Stimulated activated CD8-positive, alpha-beta memory T cell treated with anti-CD3 and anti-CD28 coated beads, Interleukin-2, amount 100 ng/mL, for 1 hour (primary cell): ENCODE measurements around the gene IL17D.
"Not testable (repeated sequence)": the region's sequence is repeated elsewhere in the genome, so short reads cannot be mapped to it uniquely, and the experiment has no call there.

Source experiments
- DNase-seq, 2 donors: peaks; one replicate each; pipeline ENCODE4 v3.0.0-alpha.2; 2020; ENCODE audit warnings: low read depth in 2 of 2

Gene IL17D

GRCh38 chr13:20719783-20720182 lies 16.3 kb downstream of the IL17D start:
- DNase-seq: no peak

- DNase-seq: no peak
Observed at GRCh38 chr13:20720499-20720898, 17.0 kb downstream of the IL17D start.

GRCh38 chr13:20721058-20721453 lies 17.6 kb downstream of the IL17D start:
- DNase-seq: no peak

GRCh38 chr13:20721454-20722357 lies 18.2 kb downstream of the IL17D start:
- DNase-seq: no peak

GRCh38 chr13:20727856-20728255 lies 24.4 kb downstream of the IL17D start:
- no peak for DNase-seq

GRCh38 chr13:20728579-20729311 lies 25.2 kb downstream of the IL17D start:
- DNase-seq: no peak

GRCh38 chr13:20729633-20730585 lies 26.4 kb downstream of the IL17D start:
- no peak for DNase-seq

GRCh38 chr13:20738616-20739015 lies 35.1 kb downstream of the IL17D start:
- no peak for DNase-seq

- no peak for DNase-seq
Observed at GRCh38 chr13:20740021-20740420, 36.5 kb downstream of the IL17D start.

GRCh38 chr13:20743830-20744404 lies 40.4 kb downstream of the IL17D start:
- DNase-seq: not testable (repeated sequence)

GRCh38 chr13:20749377-20749776 lies 45.9 kb downstream of the IL17D start:
- DNase-seq: no peak

- DNase-seq: no peak
Observed at GRCh38 chr13:20754009-20754408, 50.5 kb downstream of the IL17D start.

- no peak for DNase-seq
Observed at GRCh38 chr13:20760872-20761271, 57.4 kb downstream of the IL17D start.

- no peak for DNase-seq
Observed at GRCh38 chr13:20767309-20767943, 63.9 kb downstream of the IL17D start.

GRCh38 chr13:20769091-20769490 lies 65.6 kb downstream of the IL17D start:
- DNase-seq: no peak

- DNase-seq: no peak
Observed at GRCh38 chr13:20769834-20770233, 66.3 kb downstream of the IL17D start.
